ENCODE data around the gene POLR2C.

- TF ChIP-seq POLR2A (IDR thresholded peaks at IDR 0.05; ENCODE audit: low read length) = no peak
- TF ChIP-seq GATA1 (IDR thresholded peaks at IDR 0.05; ENCODE audit: low read depth, low read length) = no peak
These were observed 36.1 kb upstream of the POLR2C start for GRCh38 chr16:57426356-57426755.
